D721Med (cell line): ENCODE measurements around the gene POU2AF3.
"Not testable (repeated sequence)": the region's sequence is repeated elsewhere in the genome, so short reads cannot be mapped to it uniquely, and the experiment has no call there.

Source experiments
- DNase-seq: peaks from one replicate; pipeline ENCODE4 v3.0.0; 2011; ENCODE audit warnings: low spot score; ENCODE audit not compliant: insufficient read length
- FAIRE-seq: peaks from 2 replicates; lab custom pipeline; 2011; peaks lifted over from hg19 to GRCh38; lab: Jason Lieb, UNC
- CTCF ChIP-seq: IDR thresholded peaks from 2 replicates; pipeline ENCODE4 v1.5.1; 2012; ENCODE audit warnings: mild to moderate bottlenecking, control low read depth; ENCODE audit not compliant: insufficient read depth; ENCODE audit errors: missing control alignments

POU2AF3 gene

GRCh38 chr11:111285189-111286091 lies 12.9 kb upstream of the POU2AF3 start:
- DNase-seq (no peak), FAIRE-seq (no peak)
- no peak for TF ChIP-seq CTCF

GRCh38 chr11:111291764-111292163 lies 6.6 kb upstream of the POU2AF3 start:
- FAIRE-seq (no peak), DNase-seq (no peak)
- TF ChIP-seq CTCF = no peak

GRCh38 chr11:111292408-111292807 lies 5.9 kb upstream of the POU2AF3 start:
- DNase-seq, FAIRE-seq: not testable (repeated sequence)

- FAIRE-seq = no peak
- no peak for DNase-seq
- TF ChIP-seq CTCF = no peak
Measured at GRCh38 chr11:111296196-111296595, 2.1 kb upstream of the POU2AF3 start.

- DNase-seq (no peak), FAIRE-seq (no peak)
- TF ChIP-seq CTCF = no peak
Measured at GRCh38 chr11:111297696-111298095, 650 bp upstream of the POU2AF3 start.

- DNase-seq (no peak), FAIRE-seq (no peak)
- no peak for TF ChIP-seq CTCF
Measured at GRCh38 chr11:111299101-111300026, 1.0 kb downstream of the POU2AF3 start.

- FAIRE-seq = no peak
- no peak for DNase-seq
- no peak for TF ChIP-seq CTCF
Measured at GRCh38 chr11:111300569-111300968, 2.2 kb downstream of the POU2AF3 start.
